NCI-H146 treated with DMSO at 0.1 percent for 48 hours (cell line): ENCODE data around the gene PLEKHH3.
"Not testable (repeated sequence)": the region's sequence is repeated elsewhere in the genome, so short reads cannot be mapped to it uniquely, and the experiment has no call there.

Experiments
- DNase-seq: peaks from one replicate; lab custom pipeline; 2025; ENCODE audit not compliant: unreplicated experiment; lab: John Stamatoyannopoulos, UW

PLEKHH3 gene

DNA sequence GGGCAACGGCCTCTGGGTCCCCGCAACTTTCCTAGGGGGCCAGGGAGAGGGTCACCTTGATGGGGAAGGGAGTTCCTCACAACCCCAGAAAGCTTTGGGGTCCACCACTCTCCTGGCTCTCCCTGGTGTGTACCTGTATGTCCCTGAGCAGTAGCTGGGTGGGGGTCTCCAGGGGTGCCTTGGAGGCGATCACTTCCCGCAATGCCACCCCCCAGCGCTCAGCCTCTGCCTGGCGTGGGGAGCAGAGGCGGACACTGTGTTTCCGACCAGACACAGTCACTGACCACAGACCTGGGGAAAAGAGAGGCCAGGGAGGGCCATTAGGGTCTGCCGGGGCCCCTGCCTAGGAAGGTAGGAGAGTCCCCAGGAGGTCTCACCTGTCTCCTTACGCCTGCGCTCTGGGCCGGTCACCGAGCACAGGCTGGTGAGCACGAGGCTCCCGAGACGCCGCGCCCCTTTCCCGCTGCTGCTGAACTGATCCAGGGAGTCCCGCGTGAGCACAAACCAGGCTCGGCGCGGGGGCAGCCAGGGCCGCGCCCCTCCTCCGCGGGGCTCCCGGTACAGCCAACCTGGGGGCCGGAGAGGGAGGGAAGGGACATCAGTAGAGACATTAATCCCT lies 3.4 kb downstream of the PLEKHH3 start:
- no peak for DNase-seq

DNA sequence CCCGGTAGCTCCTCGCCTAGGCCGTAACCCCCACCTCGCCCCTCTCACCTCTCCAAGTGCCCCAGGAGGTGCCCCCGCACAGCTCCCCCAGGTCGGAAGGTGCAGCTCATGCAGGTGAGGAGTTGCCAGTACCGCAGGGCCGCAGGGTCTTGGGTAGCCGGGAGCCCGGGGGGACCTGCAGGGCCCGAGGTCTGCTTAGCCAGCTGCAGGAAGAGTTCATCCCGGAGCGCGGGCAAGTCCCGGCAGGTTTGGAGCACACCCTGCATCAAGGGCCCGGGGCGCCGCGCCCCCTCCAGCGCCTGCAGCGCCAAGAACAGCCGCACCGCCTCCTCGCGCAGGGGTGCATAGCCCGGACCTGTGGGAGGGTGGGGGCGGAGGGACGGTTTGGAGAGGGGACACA lies 4.8 kb downstream of the PLEKHH3 start:
- DNase-seq = no peak

DNA sequence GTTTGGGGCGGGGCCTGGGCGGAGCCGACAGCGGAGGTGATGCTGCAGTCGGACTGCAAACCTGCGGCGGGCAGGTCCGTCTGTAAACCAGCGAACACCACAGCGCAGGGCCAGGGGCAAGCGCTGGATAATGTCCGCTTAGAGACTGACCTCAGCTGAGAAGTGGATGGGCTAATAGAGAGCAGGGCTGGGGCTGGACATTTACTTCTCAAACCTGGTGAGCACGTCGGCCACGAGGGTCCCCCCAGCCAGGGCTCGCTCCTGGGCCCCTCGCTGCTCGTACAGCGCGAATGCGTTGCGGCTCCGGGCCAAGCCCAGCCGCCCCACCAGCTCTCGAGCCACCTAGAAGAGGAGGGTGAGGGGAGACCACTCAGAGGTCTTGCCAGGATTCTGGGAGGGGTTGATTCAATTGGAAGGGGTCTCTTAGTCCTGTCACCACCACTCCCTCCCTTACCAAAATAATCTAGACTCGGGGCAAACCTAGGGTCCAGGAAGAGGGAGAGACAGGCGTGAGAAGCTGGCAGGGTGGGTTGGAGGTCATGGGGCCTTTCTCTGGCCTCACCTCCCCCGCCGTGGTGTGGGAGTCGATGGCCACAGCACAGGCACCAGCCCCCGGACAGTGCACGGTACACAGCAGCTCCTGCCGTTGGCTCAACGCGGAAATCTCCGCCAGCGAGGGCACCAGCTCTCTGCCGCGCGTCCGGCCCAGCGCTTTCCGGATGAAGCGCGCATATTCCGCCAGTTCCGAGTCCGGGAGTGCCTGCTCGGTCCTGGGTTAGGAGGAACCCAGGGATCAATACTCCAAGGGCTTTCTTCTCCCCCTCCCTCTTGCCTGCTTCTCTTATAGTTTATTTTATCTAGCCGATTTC lies 5.8 kb downstream of the PLEKHH3 start:
- no peak for DNase-seq

- no peak for DNase-seq
These were observed 6.6 kb downstream of the PLEKHH3 start for GRCh38 chr17:42669977-42670788.

GRCh38 chr17:42669705-42669976 lies 7.2 kb downstream of the PLEKHH3 start:
- DNase-seq = no peak

DNA sequence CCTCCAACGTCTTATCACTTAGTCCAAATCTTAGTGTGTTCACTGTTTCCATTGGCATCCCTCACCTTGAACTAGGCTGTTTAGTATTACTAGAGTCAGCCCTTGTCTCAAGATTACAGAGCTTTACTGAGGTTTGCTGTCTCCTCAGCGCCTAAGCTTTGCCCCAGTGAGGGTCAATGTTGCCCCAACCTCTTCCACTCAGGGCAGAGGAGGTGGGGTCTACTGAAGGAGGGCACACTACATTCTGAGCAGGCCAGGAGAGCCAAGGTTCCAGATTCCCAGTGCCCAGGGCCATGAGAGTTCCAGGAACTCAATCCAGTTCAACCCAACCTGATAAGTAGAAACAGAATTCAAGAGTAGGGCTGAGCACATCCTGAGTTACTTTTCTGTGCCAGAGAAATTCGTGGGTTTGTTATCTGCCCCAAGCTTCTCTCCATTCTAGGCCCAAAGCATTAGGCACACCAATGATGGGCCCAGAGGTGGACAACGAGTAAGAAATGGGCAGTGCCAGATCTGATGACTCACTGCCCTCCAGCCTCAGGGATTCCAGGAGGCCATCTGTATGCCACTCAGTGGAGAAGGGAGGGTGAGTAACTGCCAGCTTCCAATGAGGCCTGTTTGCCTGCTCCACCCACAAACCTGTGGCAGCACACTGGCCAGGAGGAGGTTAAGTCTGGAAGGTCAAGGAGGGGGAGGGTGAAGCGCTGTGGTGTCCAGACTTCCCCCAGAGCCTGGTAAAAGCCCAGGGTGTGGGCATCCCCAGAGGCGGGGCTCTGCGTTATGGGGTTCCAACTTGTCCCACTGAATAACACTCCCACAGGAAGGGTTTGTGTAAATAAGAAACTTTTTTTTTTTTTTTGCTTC lies 9.5 kb downstream of the PLEKHH3 start:
- DNase-seq = no peak

DNA sequence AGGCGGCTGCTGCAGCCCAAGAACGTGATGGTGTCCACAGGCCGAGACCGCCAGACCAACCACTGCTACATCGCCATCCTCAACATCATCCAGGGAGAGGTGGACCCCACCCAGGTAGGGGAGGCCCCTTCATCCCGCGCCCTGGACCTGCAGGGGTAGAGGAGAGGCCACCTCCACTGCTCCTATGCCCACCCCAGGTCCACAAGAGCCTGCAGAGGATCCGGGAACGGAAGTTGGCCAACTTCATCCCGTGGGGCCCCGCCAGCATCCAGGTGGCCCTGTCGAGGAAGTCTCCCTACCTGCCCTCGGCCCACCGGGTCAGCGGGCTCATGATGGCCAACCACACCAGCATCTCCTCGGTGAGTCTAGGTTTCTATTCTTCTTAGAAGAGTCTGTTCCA lies 10.7 kb downstream of the PLEKHH3 start:
- not testable (repeated sequence) for DNase-seq

GRCh38 chr17:42665581-42666001 lies 11.2 kb downstream of the PLEKHH3 start:
- DNase-seq = no peak

DNA sequence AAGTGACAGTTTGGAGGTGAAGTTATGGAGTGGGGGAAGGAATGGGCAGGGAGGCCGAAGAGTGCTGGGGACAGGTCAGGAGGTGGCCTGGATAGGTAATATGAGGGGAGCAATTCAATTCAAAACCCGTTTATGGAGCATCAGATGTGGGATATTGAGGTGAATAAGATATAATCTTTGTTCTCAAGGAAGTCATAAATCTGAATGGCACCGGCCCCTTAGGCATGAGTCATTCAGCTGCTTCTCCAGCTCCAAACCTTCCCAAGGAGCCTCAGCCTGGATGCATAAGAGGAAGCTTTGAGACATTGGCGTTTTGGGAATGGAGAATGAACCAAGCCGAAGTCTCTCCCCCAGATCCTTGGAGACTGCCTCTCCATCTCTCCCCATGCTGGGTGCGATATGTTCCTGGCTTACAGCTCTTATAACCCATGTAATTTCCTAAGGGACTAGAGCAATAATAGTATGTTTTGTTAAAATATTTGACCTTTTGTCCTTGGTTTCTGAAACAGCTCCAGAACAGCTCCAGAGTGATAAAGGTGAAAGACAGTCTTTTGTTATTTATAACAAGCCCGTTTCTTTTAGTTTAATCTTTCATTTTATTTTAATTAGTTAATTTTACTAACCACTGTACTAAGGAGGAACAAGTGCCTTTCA lies 16.0 kb downstream of the PLEKHH3 start:
- no peak for DNase-seq

- not testable (repeated sequence) for DNase-seq
These were observed 16.9 kb downstream of the PLEKHH3 start for GRCh38 chr17:42659932-42660274.

DNA sequence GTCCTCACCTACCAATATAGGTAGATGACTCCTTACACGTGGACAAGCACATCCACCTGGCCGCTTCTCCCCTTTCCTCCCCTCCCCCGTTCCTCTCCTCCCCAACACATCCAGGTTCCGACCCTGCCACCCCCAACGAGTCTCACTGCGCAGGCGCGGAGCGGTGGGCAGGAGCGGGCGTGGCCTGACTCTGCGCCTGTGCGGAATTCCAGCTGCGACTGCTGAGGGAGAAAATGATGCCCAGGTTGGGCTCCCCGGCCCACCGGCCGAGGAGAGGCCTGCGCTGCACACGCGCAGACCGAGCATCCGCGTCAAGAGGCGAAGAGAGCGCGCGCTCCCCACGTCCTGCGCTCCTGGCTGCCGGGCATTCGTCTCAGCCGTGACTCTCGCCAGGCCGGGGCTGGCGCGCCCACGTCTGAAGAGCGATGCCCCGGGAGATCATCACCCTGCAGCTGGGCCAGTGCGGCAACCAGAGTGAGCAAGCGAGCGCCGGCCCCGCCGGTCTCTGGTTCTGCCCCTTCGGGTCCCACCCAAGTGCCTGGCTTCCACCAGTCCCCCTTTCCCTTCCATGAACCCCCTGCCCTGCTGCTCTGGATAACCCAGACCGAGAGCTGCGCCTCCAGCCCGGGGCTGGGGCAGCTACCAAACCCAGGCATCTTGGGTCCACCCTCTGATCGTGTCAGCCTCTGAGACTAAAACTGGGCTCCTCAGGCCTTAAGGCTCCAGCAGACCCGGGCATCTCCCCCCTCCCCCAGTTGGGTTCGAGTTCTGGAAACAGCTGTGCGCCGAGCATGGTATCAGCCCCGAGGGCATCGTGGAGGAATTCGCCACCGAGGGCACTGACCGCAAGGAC lies 17.5 kb downstream of the PLEKHH3 start, which contains the start of gene TUBG2:
TSS of gene TUBG2 (plus strand) at position 206 of the 853 bp plus-strand sequence. CDS start at position 426, 220 bp downstream.
- DNase-seq = peak; percentile 91

DNA sequence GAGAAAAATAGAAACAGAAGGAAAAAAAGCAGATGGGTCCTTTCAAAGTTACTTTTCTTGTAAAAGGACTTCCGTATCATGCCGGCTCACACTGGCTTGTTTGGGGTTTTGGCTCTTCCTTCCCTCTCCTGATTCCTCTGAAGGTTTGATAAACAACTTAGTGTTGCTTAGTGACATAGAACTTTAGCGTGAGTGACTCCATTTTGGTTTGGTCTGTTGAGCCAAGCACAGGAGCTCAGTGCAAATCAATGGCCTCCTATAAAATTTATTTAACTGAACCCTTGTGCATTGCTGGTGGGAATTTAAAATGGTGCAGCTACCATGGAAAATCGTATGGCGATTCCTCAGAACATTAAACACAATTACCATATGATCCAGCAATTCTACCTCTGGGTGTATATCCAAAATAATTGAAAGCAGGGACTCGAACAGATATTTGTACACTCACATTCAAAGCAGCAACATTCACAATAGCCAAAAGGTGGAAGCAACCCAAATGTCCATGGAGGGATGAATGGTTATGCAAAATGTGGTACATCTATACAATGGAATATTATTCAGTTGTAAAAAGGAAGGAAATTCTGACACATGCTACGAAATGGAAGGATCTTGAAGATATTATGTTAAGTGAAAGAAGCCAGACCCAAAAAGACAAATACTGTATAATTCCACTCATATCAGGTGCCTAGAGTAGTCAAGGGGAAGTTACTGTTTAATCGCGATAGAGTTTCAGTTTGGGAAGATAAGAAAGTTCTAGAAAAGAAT lies 18.8 kb downstream of the PLEKHH3 start:
- no peak for DNase-seq

DNA sequence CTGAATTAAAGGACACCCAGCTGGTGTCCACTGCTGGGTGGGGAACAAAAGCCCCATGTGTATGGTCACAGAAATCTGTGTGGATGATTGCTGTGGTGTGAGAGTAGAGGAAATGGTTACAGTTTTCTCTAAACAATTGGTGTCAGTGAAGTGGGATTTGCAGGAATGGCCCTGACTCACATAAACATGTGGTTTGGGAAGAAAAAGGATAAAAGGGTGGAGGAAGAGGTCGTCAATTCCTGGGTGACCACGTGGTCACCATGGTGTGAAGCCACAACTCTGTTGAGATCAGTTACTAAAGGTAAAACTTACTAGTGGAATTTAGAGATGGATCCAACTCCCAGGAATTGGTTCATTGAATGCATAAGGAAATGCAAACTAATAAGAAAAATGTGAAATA lies 21.3 kb downstream of the PLEKHH3 start:
- DNase-seq = no peak

DNA sequence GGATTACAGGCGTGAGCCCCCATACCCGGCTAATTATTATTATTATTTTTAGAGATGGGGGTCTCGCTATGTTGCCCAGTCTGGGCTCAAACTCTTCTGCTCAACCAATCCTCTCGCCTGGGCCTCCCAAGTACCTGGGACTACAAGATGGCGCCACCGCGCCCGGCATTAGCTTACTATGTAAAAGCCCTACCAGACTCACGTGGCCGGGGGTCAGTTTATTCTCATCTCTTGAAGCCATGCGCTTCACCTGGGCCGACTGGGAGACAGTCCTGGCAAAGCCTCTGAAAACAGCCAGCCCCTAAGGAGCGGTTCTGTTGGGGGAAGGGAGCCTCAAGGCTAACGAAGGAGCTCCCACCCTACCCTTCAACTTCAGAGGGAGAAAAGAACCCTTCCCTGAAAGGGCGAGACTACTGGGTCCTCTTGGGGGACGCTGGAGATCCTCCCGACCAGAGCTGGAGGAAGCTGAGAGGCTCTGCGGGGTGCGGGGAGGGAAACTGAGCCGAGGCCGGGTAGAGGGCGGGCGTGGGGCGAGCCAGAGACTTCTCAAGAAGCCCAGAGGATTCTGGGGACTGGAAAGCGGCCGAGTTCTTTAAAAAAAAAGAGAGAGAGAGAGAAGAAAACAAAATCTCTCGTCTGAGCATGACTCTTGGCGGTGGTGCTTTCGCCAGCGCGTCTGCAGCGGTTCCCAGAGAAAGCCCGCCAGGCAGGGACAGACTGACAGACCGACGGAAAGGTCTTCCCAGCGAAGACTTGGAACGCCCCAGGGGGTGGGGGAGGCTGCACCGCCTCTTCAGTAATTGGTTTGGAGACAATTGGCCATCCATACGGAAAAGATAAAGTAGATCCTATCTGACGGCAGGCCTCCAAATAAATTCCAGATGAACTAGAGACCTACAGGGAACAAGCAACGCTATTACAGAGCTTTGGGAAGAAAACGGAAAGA lies 23.3 kb downstream of the PLEKHH3 start:
- peak; percentile 27 for DNase-seq

DNA sequence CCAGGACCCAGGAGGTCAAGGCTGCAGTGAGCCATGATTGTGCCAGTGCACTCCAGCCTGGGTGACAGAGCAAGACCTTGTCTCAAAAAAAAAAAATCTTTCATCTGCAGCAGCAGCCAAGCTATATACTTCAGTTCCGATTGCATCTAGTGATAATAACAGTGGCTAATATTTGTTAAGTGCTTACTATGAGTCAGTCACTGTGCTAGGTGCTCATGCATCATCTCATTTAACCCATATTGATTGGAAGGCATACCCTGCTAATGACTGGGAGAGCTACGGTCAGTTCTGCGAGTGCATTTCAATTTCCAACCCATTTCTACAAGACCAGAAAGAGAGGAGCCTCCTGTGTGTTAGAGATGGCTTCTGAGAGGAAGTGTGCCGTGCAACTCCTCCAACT lies 25.4 kb downstream of the PLEKHH3 start:
- DNase-seq = no peak

DNA sequence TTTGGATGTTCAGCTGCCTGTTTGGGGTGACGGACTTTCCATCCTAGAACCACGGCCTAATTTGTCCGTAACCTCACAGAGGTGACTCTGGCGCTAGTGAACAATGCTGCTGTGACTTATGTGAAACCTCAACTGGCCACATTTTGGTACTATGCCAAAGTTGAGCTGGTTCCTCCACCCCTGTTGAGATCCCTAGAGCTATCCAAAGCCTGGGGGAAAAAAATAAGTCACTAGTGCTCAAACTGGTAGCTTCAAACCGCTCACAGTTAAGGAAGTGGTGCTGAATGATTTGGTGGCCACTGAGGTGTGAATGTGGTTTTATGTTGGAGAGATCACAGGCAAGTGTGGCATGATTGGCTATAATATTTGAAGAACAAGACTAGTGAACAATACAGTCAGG lies 29.0 kb downstream of the PLEKHH3 start:
- DNase-seq = no peak

GRCh38 chr17:42642336-42642735 lies 34.5 kb downstream of the PLEKHH3 start:
- DNase-seq = no peak

- DNase-seq = no peak
These were observed 36.7 kb downstream of the PLEKHH3 start for GRCh38 chr17:42640121-42640520.
